SK-N-SH (cell line): Measurements from ENCODE around the gene ACYP2. TPM values are rescaled to one million over a fixed set of nuclear protein-coding genes. Genes with fewer than 3 reads are reported as not detected.

ENCODE experiments used
- CTCF ChIA-PET: fragments of 300-600, 350-600 bp; formaldehyde crosslinking; extraction: SDS; loops from one replicate; lab custom pipeline; 2021; lab: Yijun Ruan, JAX
- POLR2A ChIA-PET: fragments of 350-600 bp; sonication (Branson Sonifier 250); formaldehyde crosslinking; extraction: SDS; loops from one replicate; lab custom pipeline; 2020; ENCODE audit warnings: antibody characterized with exemption, inconsistent platforms; lab: Yijun Ruan, JAX
- DNase-seq: peaks from one replicate; pipeline ENCODE4 v3.0.0; 2012
- H2AFZ ChIP-seq: fragments of 200-600 bp; sonication (generic); 2 replicates; pipeline ENCODE4 v1.8.1; 2016; ENCODE audit warnings: antibody characterized with exemption, mild to moderate bottlenecking, low read depth
- H3F3A ChIP-seq: fragments of 200-600 bp; sonication (generic); replicated peaks from 2 replicates; pipeline ENCODE3; 2016; ENCODE audit warnings: antibody characterized with exemption, mild to moderate bottlenecking; ENCODE audit not compliant: insufficient read depth
- H3K27ac ChIP-seq, 2 experiments: fragments of 200-500 bp in 1 of 2; fragments of 200-600 bp in 1 of 2; sonication (Bioruptor generic) in 1 of 2; sonication (generic), shearing (Covaris generic) in 1 of 2; 2 replicates each; pipeline versions ENCODE4 v1.5.1 to v1.6.1; 2014 to 2016; ENCODE audit warnings: low read depth in 2 of 2, inconsistent platforms in 1 of 2, low read length in 1 of 2, mild to moderate bottlenecking in 1 of 2, mixed read lengths in 1 of 2
- H3K27me3 ChIP-seq: fragments of 200-600 bp; sonication (generic), shearing (Covaris generic); 2 replicates; pipeline ENCODE4 v1.6.1; 2016; ENCODE audit warnings: mixed run types; ENCODE audit not compliant: insufficient read depth
- H3K36me3 ChIP-seq, 2 experiments: fragments of 200-500 bp in 1 of 2; fragments of 200-600 bp in 1 of 2; sonication (Bioruptor generic) in 1 of 2; sonication (generic) in 1 of 2; replicated peaks in 1 of 2; 2 replicates each; pipeline versions ENCODE3 to v1.5.1; 2014 to 2016; ENCODE audit warnings: low read length in 1 of 2, mild to moderate bottlenecking in 1 of 2; ENCODE audit not compliant: insufficient read depth in 2 of 2, control insufficient read depth in 1 of 2
- H3K4me1 ChIP-seq, 2 experiments: fragments of 200-500 bp in 1 of 2; fragments of 200-600 bp in 1 of 2; sonication (Bioruptor generic) in 1 of 2; sonication (generic), shearing (Covaris generic) in 1 of 2; 2 replicates each; pipeline versions ENCODE4 v1.5.1 to v1.6.1; 2014 to 2016; ENCODE audit warnings: low read depth in 1 of 2, low read length in 1 of 2, mixed run types in 1 of 2; ENCODE audit not compliant: insufficient read depth in 2 of 2, control insufficient read depth in 1 of 2
- H3K4me2 ChIP-seq: fragments of 200-600 bp; sonication (generic), shearing (Covaris generic); 2 replicates; pipeline ENCODE4 v1.6.1; 2017; ENCODE audit warnings: mixed run types
- H3K4me3 ChIP-seq, 2 experiments: fragments of 200-500 bp in 1 of 2; fragments of 200-600 bp in 1 of 2; sonication (Bioruptor generic) in 1 of 2; sonication (generic), shearing (Covaris generic) in 1 of 2; 2 replicates each; pipeline versions ENCODE4 v1.5.1 to v1.8.1; 2014 to 2016; ENCODE audit warnings: low read depth in 2 of 2, inconsistent platforms in 1 of 2, low read length in 1 of 2, mild to moderate bottlenecking in 1 of 2, mixed read lengths in 1 of 2, moderate library complexity in 1 of 2
- H3K79me2 ChIP-seq: fragments of 200-600 bp; sonication (generic); 2 replicates; pipeline ENCODE4 v1.8.1; 2017; ENCODE audit warnings: mild to moderate bottlenecking; ENCODE audit not compliant: insufficient read depth
- H3K9ac ChIP-seq: fragments of 200-600 bp; sonication (generic); 2 replicates; pipeline ENCODE4 v1.6.1; 2017; ENCODE audit warnings: mixed run types
- H3K9me2 ChIP-seq: fragments of 200-600 bp; sonication (generic); 2 replicates; pipeline ENCODE4 v1.6.1; 2017; ENCODE audit warnings: mixed run types
- H3K9me3 ChIP-seq: fragments of 200-600 bp; sonication (generic); 2 replicates; pipeline ENCODE4 v1.6.1; 2017; ENCODE audit warnings: mixed run types, mild to moderate bottlenecking, moderate library complexity
- H4K20me1 ChIP-seq: fragments of 200-600 bp; sonication (generic); 2 replicates; pipeline ENCODE4 v1.6.1; 2017; ENCODE audit warnings: mild to moderate bottlenecking, mixed run types; ENCODE audit not compliant: insufficient read depth
- CTCF ChIP-seq: fragments of 200-600 bp; sonication (generic); IDR thresholded peaks from 2 replicates; pipeline ENCODE4 v1.6.1; 2017; ENCODE audit warnings: antibody characterized with exemption, mild to moderate bottlenecking, moderate library complexity
- ELF1 ChIP-seq: IDR thresholded peaks from 2 replicates; pipeline ENCODE4 v1.4.0; 2012
- EP300 ChIP-seq, 2 experiments: IDR thresholded peaks; 2 replicates each; pipeline versions ENCODE4 v1.4.0 to v1.6.1; 2012; ENCODE audit warnings: borderline replicate concordance in 1 of 2, low read depth in 1 of 2, low read length in 1 of 2
- FOSL2 ChIP-seq: IDR thresholded peaks from 2 replicates; pipeline ENCODE4 v1.4.0; 2012; ENCODE audit warnings: low read depth, mild to moderate bottlenecking, moderate library complexity, borderline replicate concordance
- FOXJ3 ChIP-seq: sonication (generic); formaldehyde crosslinking; IDR thresholded peaks from 2 replicates; pipeline ENCODE4 v1.5.1; 2020; ENCODE audit warnings: mild to moderate bottlenecking, missing genetic modification reagents
- FOXM1 ChIP-seq: IDR thresholded peaks from 2 replicates; pipeline ENCODE4 v1.4.0; 2012; ENCODE audit warnings: low read depth, mild to moderate bottlenecking
- GABPA ChIP-seq: IDR thresholded peaks from 2 replicates; pipeline ENCODE4 v1.4.0; 2012; ENCODE audit warnings: low read depth, mild to moderate bottlenecking
- GATA2 ChIP-seq: sonication (generic); formaldehyde crosslinking; IDR thresholded peaks from 2 replicates; pipeline ENCODE4 v1.5.0; 2020; ENCODE audit warnings: mild to moderate bottlenecking, missing genetic modification reagents
- MEF2A ChIP-seq: IDR thresholded peaks from 2 replicates; pipeline ENCODE4 v1.4.0; 2012; ENCODE audit warnings: low read depth, borderline replicate concordance
- MXI1 ChIP-seq: IDR thresholded peaks from 2 replicates; pipeline ENCODE4 v1.6.1; 2012; ENCODE audit warnings: mild to moderate bottlenecking, low read depth, low read length, improper control_type of control experiment
- NFIC ChIP-seq: IDR thresholded peaks from 2 replicates; pipeline ENCODE4 v1.4.0; 2012; ENCODE audit warnings: borderline replicate concordance
- PBX3 ChIP-seq: IDR thresholded peaks from 2 replicates; pipeline ENCODE4; 2012
- RCOR1 ChIP-seq: fragments of 150-350 bp; IDR thresholded peaks from 2 replicates; pipeline ENCODE4 v1.6.1; 2017; ENCODE audit warnings: antibody characterized with exemption, low read length
- REST ChIP-seq: IDR thresholded peaks from 2 replicates; pipeline ENCODE4 v1.6.1; 2012; ENCODE audit warnings: mild to moderate bottlenecking, low read depth, low read length, moderate library complexity
- SMC3 ChIP-seq: IDR thresholded peaks from 2 replicates; pipeline ENCODE4 v1.6.1; 2012; ENCODE audit warnings: low read depth, low read length, improper control_type of control experiment
- USF1 ChIP-seq: IDR thresholded peaks from 2 replicates; pipeline ENCODE4 v1.4.0; 2012; ENCODE audit warnings: low read depth, borderline replicate concordance
- YY1 ChIP-seq: IDR thresholded peaks from 2 replicates; pipeline ENCODE4 v1.4.0; 2012; ENCODE audit warnings: low read depth, mild to moderate bottlenecking
- ZBTB33 ChIP-seq: IDR thresholded peaks from 2 replicates; pipeline ENCODE4 v1.4.0; 2012; ENCODE audit warnings: low read depth, borderline replicate concordance
- WGBS: methylation state at CpG from one replicate; pipeline ENCODE4 v1.1.6; 2017; ENCODE audit warnings: low lambda C conversion rate; 5-methylcytosine and 5-hydroxymethylcytosine counted together
- polyA plus RNA-seq, 3 experiments: library from polyadenylated mRNA; depleted of rRNA; stranded (reverse); fragments of >200 nt; gene quantifications; 2 replicates each; pipeline ENCODE4 v1.2.3, GENCODE V29; 2012

ACYP2 gene
- polyA plus RNA-seq, 1 of the 3 experiments (the other 2 are of a cell fraction), result 8.8 TPM

- no peak for TF ChIP-seq REST
- no peak for TF ChIP-seq ZBTB33
- no peak for TF ChIP-seq EP300 (IDR thresholded peaks at IDR 0.05; ENCODE audit: borderline replicate concordance in 1 of 2, low read depth in 1 of 2, low read length in 1 of 2)
- no peak for TF ChIP-seq NFIC
- TF ChIP-seq GABPA, result no peak
- TF ChIP-seq PBX3, result no peak
- no peak for TF ChIP-seq FOXM1
These were observed 233.2 kb downstream of the ACYP2 start (continued) for GRCh38 chr2:54348646-54349045.

GRCh38 chr2:54350426-54350825 is 235.0 kb downstream of the ACYP2 start:
- Histone ChIP-seq H3K4me2 (no peak overlapping the region), H3K4me1 (peaks cover 0 to 3% of the 10 kb centered on the region in 2 experiments; a peak in 1 of 4 replicates), H3K27ac (no peak overlapping the region), H3K4me3 (no peak overlapping the region), H3K27me3 (no peaks in the 10 kb centered on the region), H3K9me3 (no peaks in the 10 kb centered on the region; the same call in 1 of the 2 replicates), H3K9me2 (no peaks in the 10 kb centered on the region; the same call in 1 of the 2 replicates), H3K36me3 (no peaks in the 10 kb centered on the region), H3K79me2 (no peaks in the 10 kb centered on the region), H3K9ac (no peak overlapping the region), H3F3A (no peaks in the 10 kb centered on the region), H4K20me1 (no peaks in the 10 kb centered on the region), H2AFZ (no peak overlapping the region)
- 75% methylated on average over 3 of the region's 3 CpGs for WGBS
- ChIA-PET POLR2A (interaction anchor here (1.0 kb wide), 1 partner anchor 10 kb away, joined by 3 read pairs; no protein-coding TSS in a partner anchor), CTCF (no interaction called here)
- no peak for DNase-seq
- TF ChIP-seq MEF2A (no peak), MXI1 (no peak), CTCF (no peak), FOXM1 (no peak), SMC3 (no peak), YY1 (no peak), PBX3 (no peak), FOXJ3 (CRISPR knock-in tag) (no peak), ZBTB33 (no peak), FOSL2 (no peak), USF1 (no peak), ELF1 (no peak), GATA2 (CRISPR knock-in tag) (no peak), GABPA (no peak), RCOR1 (no peak)
